Parathyroid adenoma (tissue), 2 donors: ENCODE measurements around the gene RBMS1.
A peak's percentile ranks its signal among the peaks of the same experiment; 100 is the strongest.

Experiments
- H2AFZ ChIP-seq: fragments of 300-600 bp; sonication (generic); one replicate; pipeline ENCODE4 v1.7.0; 2017; ENCODE audit warnings: antibody characterized with exemption, mild to moderate bottlenecking
- H3K27ac ChIP-seq: fragments of 300-600 bp; sonication (generic); one replicate; pipeline ENCODE4 v1.7.0; 2017
- H3K27me3 ChIP-seq: fragments of 300-600 bp; sonication (generic); one replicate; pipeline ENCODE4 v1.7.0; 2017; ENCODE audit warnings: low read length; ENCODE audit not compliant: control insufficient read depth, insufficient read depth
- H3K36me3 ChIP-seq: fragments of 300-600 bp; sonication (generic); one replicate; pipeline ENCODE4 v1.7.0; 2017; ENCODE audit warnings: low read length; ENCODE audit not compliant: control insufficient read depth, insufficient read depth
- H3K4me1 ChIP-seq: fragments of 300-600 bp; sonication (generic); one replicate; pipeline ENCODE4 v1.7.0; 2017; ENCODE audit warnings: control low read depth
- H3K4me2 ChIP-seq: fragments of 300-600 bp; sonication (generic); one replicate; pipeline ENCODE4 v1.7.0; 2017; ENCODE audit warnings: low read length
- H3K4me3 ChIP-seq: fragments of 300-600 bp; sonication (generic); one replicate; pipeline ENCODE4 v1.7.0; 2017; ENCODE audit warnings: low read depth, low read length
- H3K79me2 ChIP-seq: fragments of 300-600 bp; sonication (generic); one replicate; pipeline ENCODE4 v1.7.0; 2017; ENCODE audit warnings: control low read depth
- H3K9ac ChIP-seq: fragments of 300-600 bp; sonication (generic); one replicate; pipeline ENCODE4 v1.7.0; 2017; ENCODE audit warnings: mild to moderate bottlenecking
- H3K9me3 ChIP-seq: fragments of 300-600 bp; sonication (generic); one replicate; pipeline ENCODE4 v1.7.0; 2017; ENCODE audit warnings: low read length; ENCODE audit not compliant: control insufficient read depth
- TF ChIP-seq, protein P1 (sequence below): fragments of 300-600 bp; sonication (generic); IDR thresholded peaks from one replicate; pipeline ENCODE4 v1.7.0; 2017; ENCODE audit warnings: antibody characterized with exemption, mild to moderate bottlenecking
- donor health status: primary hyperparathyroidism.

The RBMS1 gene

DNA sequence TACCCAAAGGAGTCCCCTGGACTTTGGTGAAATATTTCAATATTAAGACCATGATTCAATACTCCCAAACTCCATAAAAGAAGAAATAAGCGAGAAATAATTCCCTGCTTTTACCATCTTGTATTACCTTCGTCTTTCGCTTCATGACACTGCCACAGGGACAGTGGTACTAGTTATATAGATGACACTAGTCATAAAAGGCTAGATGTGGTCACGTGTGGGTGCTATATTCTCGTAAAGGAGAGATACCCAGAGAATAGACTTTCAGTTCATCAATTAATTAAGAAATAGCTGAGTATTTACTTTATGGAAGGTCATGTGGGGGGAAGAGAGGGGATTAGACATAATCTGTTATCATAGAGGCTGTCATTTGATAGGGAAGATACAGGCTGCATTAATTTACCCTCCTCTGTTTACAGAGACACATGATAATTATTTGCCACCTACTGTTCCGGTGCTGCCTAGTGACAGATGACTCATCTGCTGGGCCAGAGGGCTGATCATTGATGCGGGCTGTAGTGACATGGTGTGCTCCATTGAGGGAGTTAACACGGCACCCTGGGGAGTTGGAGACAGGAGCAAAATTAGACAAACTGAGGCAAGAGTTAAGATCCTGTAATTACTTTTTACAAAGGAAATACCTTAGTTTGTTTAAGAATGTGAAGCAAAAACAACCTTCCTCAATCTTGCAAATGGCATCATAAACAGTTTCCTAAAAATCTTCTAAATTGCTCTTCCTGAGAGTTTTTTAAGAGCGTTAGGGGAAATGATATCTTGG lies 215.3 kb downstream of the RBMS1 start:
- TF ChIP-seq, protein P1, sequence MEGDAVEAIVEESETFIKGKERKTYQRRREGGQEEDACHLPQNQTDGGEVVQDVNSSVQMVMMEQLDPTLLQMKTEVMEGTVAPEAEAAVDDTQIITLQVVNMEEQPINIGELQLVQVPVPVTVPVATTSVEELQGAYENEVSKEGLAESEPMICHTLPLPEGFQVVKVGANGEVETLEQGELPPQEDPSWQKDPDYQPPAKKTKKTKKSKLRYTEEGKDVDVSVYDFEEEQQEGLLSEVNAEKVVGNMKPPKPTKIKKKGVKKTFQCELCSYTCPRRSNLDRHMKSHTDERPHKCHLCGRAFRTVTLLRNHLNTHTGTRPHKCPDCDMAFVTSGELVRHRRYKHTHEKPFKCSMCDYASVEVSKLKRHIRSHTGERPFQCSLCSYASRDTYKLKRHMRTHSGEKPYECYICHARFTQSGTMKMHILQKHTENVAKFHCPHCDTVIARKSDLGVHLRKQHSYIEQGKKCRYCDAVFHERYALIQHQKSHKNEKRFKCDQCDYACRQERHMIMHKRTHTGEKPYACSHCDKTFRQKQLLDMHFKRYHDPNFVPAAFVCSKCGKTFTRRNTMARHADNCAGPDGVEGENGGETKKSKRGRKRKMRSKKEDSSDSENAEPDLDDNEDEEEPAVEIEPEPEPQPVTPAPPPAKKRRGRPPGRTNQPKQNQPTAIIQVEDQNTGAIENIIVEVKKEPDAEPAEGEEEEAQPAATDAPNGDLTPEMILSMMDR = no peak
- no peak overlapping the region for H3K4me2 ChIP-seq
- no peaks in the 10 kb centered on the region for H3K36me3 ChIP-seq
- no peak overlapping the region for H3K9ac ChIP-seq
- no peaks in the 10 kb centered on the region for H3K27me3 ChIP-seq
- peaks cover 22% of the 10 kb centered on the region for H3K4me1 ChIP-seq
- no peak overlapping the region for H3K4me3 ChIP-seq
- H3K9me3 ChIP-seq = no peaks in the 10 kb centered on the region
- H3K27ac ChIP-seq = peak overlapping the region; percentile 2
- H3K79me2 ChIP-seq = peaks cover 3% of the 10 kb centered on the region
- H2AFZ ChIP-seq = no peak overlapping the region

DNA sequence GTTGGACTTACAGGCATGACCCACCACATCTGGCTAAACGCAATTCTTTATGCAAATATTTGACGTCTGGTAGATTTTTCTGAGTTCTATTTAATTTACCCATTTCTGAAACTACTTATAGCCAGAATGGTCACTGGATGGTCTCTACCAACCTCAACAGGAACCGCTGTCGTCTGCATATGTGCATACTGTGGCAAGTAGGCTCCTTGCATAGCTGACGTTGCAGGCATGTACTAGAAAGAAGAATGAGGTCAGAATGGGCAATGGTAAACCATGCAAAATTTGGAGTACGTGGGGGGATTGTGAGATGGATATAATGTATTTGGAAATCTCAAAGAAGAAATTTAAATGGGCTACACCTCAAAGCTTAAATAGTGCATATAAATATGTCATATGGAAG lies 216.5 kb downstream of the RBMS1 start:
- Histone ChIP-seq H3K4me1 (peaks cover 22% of the 10 kb centered on the region), H2AFZ (no peak overlapping the region), H3K27ac (no peak overlapping the region), H3K9ac (no peak overlapping the region), H3K9me3 (no peaks in the 10 kb centered on the region), H3K36me3 (no peaks in the 10 kb centered on the region), H3K4me2 (no peak overlapping the region), H3K79me2 (peaks cover 3% of the 10 kb centered on the region), H3K27me3 (no peaks in the 10 kb centered on the region), H3K4me3 (no peak overlapping the region)
- TF ChIP-seq, protein P1 = no peak

DNA sequence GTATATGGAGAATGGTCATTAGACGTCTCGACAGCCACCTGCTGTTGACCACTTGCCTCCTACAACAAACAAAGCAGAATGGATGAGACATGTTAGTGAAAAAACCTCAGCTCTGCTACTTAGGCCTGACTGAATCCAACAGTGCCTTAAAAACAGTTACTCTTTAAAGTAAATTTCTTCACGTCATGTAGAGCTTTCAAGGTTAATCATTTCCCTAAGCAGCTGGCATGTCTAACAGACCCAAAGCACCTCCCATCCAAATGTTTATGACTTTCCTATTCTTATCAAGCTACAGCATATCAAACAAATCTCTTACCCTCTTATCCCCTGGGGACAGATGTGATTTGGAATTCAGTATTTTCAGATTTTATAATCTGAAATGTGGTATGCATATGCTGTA lies 218.0 kb downstream of the RBMS1 start:
- no peaks in the 10 kb centered on the region for H3K27me3 ChIP-seq
- no peaks in the 10 kb centered on the region for H3K9me3 ChIP-seq
- no peak overlapping the region for H3K4me2 ChIP-seq
- H3K4me3 ChIP-seq = no peak overlapping the region
- peaks cover 23% of the 10 kb centered on the region for H3K4me1 ChIP-seq
- H2AFZ ChIP-seq = no peak overlapping the region
- peaks cover 3% of the 10 kb centered on the region for H3K79me2 ChIP-seq
- H3K9ac ChIP-seq = no peak overlapping the region
- no peaks in the 10 kb centered on the region for H3K36me3 ChIP-seq
- no peak overlapping the region for H3K27ac ChIP-seq
- TF ChIP-seq, protein P1 = no peak

DNA sequence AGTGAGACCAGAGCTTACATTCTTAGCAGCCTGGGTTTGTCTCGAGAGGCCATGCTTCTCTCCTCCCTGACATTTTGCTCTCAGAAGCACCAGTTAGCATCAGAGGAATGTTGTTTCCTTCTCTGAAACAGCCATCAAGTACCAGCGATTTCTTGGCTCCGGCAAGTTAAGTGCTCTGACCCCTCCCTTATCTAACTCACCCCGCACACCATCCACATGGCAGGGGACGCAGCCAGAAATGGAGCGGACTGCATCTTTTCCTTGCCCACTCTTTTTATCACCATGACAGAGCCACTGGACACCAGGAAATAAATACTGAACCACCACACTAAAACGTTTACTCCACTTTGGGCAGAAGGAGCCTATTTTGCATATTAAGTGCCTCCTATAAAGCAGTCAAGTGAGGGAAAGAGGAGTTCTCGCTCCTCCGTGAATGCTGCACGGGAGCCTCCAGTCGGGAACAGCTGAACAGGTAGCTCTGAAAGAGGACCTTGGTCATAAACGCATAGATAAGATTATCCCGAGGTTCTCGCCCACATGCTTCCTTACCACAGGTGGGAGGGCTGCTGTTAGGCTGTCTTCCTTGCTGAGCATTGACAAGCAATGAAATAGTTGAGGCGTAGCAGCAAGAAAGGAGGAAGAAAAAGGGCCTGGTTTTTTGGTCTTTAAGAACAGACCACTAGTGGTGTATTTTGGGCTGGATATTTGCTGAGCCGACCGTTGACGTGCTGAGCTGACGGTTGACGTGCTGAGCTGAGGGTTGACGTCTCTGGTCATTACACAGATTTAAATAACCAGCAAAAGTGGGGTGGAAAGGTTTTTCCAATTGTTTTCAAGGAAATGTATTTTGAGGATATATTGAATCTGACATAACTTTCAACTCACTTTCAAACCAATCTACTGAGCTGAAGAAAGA lies 222.2 kb downstream of the RBMS1 start:
- no peaks in the 10 kb centered on the region for H3K79me2 ChIP-seq
- no peaks in the 10 kb centered on the region for H3K27me3 ChIP-seq
- H3K9me3 ChIP-seq = no peaks in the 10 kb centered on the region
- H3K4me3 ChIP-seq = no peak overlapping the region
- no peaks in the 10 kb centered on the region for H3K36me3 ChIP-seq
- H2AFZ ChIP-seq = no peak overlapping the region
- peaks cover 15% of the 10 kb centered on the region for H3K4me1 ChIP-seq
- no peak overlapping the region for H3K9ac ChIP-seq
- TF ChIP-seq, protein P1 = no peak
- peak overlapping the region; percentile 90 for H3K27ac ChIP-seq
- no peak overlapping the region for H3K4me2 ChIP-seq
